GM12878 (cell line): ENCODE measurements around the gene PITPNC1. TPM values are rescaled to one million over a fixed set of nuclear protein-coding genes. Genes with fewer than 3 reads are reported as not detected.

Source experiments
- ATAC-seq: fragments of 200-7000 bp; cut with Tn5 transposase; 3 replicates; pipeline ENCODE4 v1.9.1; 2020; ENCODE audit warnings: mild to moderate bottlenecking, moderate library complexity
- BruUV-seq: library from RNA; stranded (reverse); fragments of 400-500 nt; replicated peaks from 2 replicates; lab custom pipeline; 2021; lab: Mats Ljungman, UMichigan
- CTCF ChIA-PET: fragments of 300-600 bp; sonication (Branson Sonifier 250); formaldehyde crosslinking; extraction: SDS; loops from one replicate; lab custom pipeline; 2021; ENCODE audit warnings: inconsistent platforms; lab: Yijun Ruan, JAX
- POLR2A ChIA-PET: fragments of 350-600 bp; formaldehyde crosslinking; extraction: SDS; loops from one replicate; lab custom pipeline; 2021; ENCODE audit warnings: inconsistent platforms; lab: Charles Lee
- RAD21 ChIA-PET: fragments of 300-600 bp; sonication (Branson Sonifier 250); formaldehyde crosslinking; loops from one replicate; lab custom pipeline; 2023; ENCODE audit warnings: antibody characterized with exemption; ENCODE audit not compliant: unreplicated experiment; lab: Charles Lee
- SMC1A ChIA-PET: fragments of 300-600 bp; sonication (Branson Sonifier 250); formaldehyde crosslinking; loops from one replicate; lab custom pipeline; 2023; ENCODE audit not compliant: unreplicated experiment, uncharacterized antibody; lab: Charles Lee
- DNase-seq: peaks from one replicate; pipeline ENCODE4 v3.0.0-alpha.2; 2011; ENCODE audit warnings: low read depth, low spot score
- FAIRE-seq: peaks from 3 replicates; lab custom pipeline; 2011; peaks lifted over from hg19 to GRCh38; lab: Jason Lieb, UNC
- H2AFZ ChIP-seq: 2 replicates; pipeline ENCODE4 v1.6.0; 2011; ENCODE audit warnings: low read depth, low read length, control low read depth; ENCODE audit not compliant: control insufficient read depth
- H3K27ac ChIP-seq: 2 replicates; pipeline ENCODE4 v1.5.1; 2011; ENCODE audit warnings: control low read depth; ENCODE audit not compliant: control insufficient read depth, insufficient read depth
- H3K27me3 ChIP-seq, 2 experiments: replicated peaks in 1 of 2; 2 replicates each; pipeline versions ENCODE4 v1.6.0 to v1.6.1; 2011; ENCODE audit warnings: low read length in 1 of 2; ENCODE audit not compliant: control insufficient read depth in 2 of 2, insufficient read depth in 2 of 2
- H3K36me3 ChIP-seq, 2 experiments: 2 replicates each; pipeline ENCODE4 v1.5.1; 2011; ENCODE audit warnings: low read length in 1 of 2; ENCODE audit not compliant: control insufficient read depth in 2 of 2, insufficient read depth in 2 of 2
- H3K4me1 ChIP-seq: 2 replicates; pipeline ENCODE4 v1.6.1; 2011; ENCODE audit warnings: mild to moderate bottlenecking, low read length, moderate library complexity, mixed read lengths; ENCODE audit not compliant: control insufficient read depth, insufficient read depth
- H3K4me2 ChIP-seq: 2 replicates; pipeline ENCODE4 v1.6.0; 2011; ENCODE audit warnings: control low read depth; ENCODE audit not compliant: control insufficient read depth, insufficient read depth
- H3K4me3 ChIP-seq: fragments of 200-600 bp; sonication (generic); 2 replicates; pipeline ENCODE4 v1.5.1; 2016
- H3K79me2 ChIP-seq: 2 replicates; pipeline ENCODE4 v1.6.0; 2011; ENCODE audit warnings: low read length; ENCODE audit not compliant: control insufficient read depth, insufficient read depth
- H3K9ac ChIP-seq: 2 replicates; pipeline ENCODE4 v1.8.0; 2011; ENCODE audit warnings: low read length, control low read depth, mixed read lengths; ENCODE audit not compliant: control insufficient read depth, insufficient read depth
- H3K9me3 ChIP-seq: replicated peaks from 3 replicates; pipeline ENCODE4 v1.5.1; 2011; ENCODE audit warnings: mild to moderate bottlenecking, low read length; ENCODE audit not compliant: control insufficient read depth, insufficient read depth
- H4K20me1 ChIP-seq: 2 replicates; pipeline ENCODE4 v1.6.0; 2011; ENCODE audit not compliant: control insufficient read depth, insufficient read depth
- CEBPB ChIP-seq, 2 experiments: fragments of 150-350 bp in 1 of 2; IDR thresholded peaks; 2 replicates each; pipeline ENCODE4 v1.6.1; 2012 to 2014; ENCODE audit warnings: low read depth in 2 of 2, low read length in 2 of 2, borderline replicate concordance in 1 of 2, inconsistent platforms in 1 of 2
- EP300 ChIP-seq, 2 experiments: fragments of 150-350 bp in 1 of 2; IDR thresholded peaks; 2 replicates each; pipeline ENCODE4 v1.6.1; 2011 to 2012; ENCODE audit warnings: low read depth in 2 of 2, low read length in 2 of 2, borderline replicate concordance in 1 of 2, improper control_type of control experiment in 1 of 2, inconsistent platforms in 1 of 2; ENCODE audit not compliant: control insufficient read depth in 1 of 2
- ESRRA ChIP-seq: IDR thresholded peaks from 2 replicates; pipeline ENCODE4 v1.6.1; 2012; ENCODE audit warnings: mild to moderate bottlenecking, low read length, improper control_type of control experiment
- HDAC6 ChIP-seq: fragments of 200-600 bp; sonication (generic); IDR thresholded peaks from one replicate; pipeline ENCODE4 v1.8.0; 2017; ENCODE audit warnings: antibody characterized with exemption; ENCODE audit not compliant: unreplicated experiment
- MAX ChIP-seq: IDR thresholded peaks from 2 replicates; pipeline ENCODE4 v1.6.1; 2012; ENCODE audit warnings: low read depth, low read length, improper control_type of control experiment
- MYC ChIP-seq: IDR thresholded peaks from 2 replicates; pipeline ENCODE4 v1.6.1; 2011; ENCODE audit warnings: mild to moderate bottlenecking, low read length, moderate library complexity, inconsistent platforms; ENCODE audit not compliant: insufficient read depth, insufficient replicate concordance, insufficient read length, severe bottlenecking
- NFYA ChIP-seq: IDR thresholded peaks from 2 replicates; pipeline ENCODE4 v1.6.1; 2011; ENCODE audit warnings: low read depth, mild to moderate bottlenecking, low read length, improper control_type of control experiment, borderline replicate concordance
- PML ChIP-seq: IDR thresholded peaks from 2 replicates; pipeline ENCODE4 v1.6.1; 2012; ENCODE audit warnings: low read length, inconsistent platforms
- RAD21 ChIP-seq: IDR thresholded peaks from 2 replicates; pipeline ENCODE4 v1.6.1; 2011; ENCODE audit warnings: mild to moderate bottlenecking, low read depth, low read length, moderate library complexity; ENCODE audit not compliant: insufficient read depth
- SREBF2 ChIP-seq: IDR thresholded peaks from 2 replicates; pipeline ENCODE4 v1.6.1; 2012; ENCODE audit warnings: mild to moderate bottlenecking, low read length
- TBL1XR1 ChIP-seq: IDR thresholded peaks from 2 replicates; pipeline ENCODE4 v1.6.1; 2012; ENCODE audit warnings: low read depth, low read length, improper control_type of control experiment
- TCF12 ChIP-seq: IDR thresholded peaks from 2 replicates; pipeline ENCODE4 v1.6.1; 2011; ENCODE audit warnings: low read depth, mild to moderate bottlenecking, low read length
- YBX1 ChIP-seq: fragments of 450-650 bp; IDR thresholded peaks from 2 replicates; pipeline ENCODE4 v1.6.1; 2016; ENCODE audit warnings: antibody characterized with exemption
- ZBTB4 ChIP-seq: fragments of 450-650 bp; formaldehyde crosslinking; IDR thresholded peaks from 2 replicates; pipeline ENCODE4 v1.4.0; 2022; ENCODE audit warnings: mild to moderate bottlenecking, moderate library complexity
- ZNF274 ChIP-seq: IDR thresholded peaks from one replicate; pipeline ENCODE4 v1.8.0; 2011; ENCODE audit not compliant: insufficient read length, insufficient read depth
- WGBS: methylation state at CpG from one replicate; pipeline ENCODE4 v1.1.6; 2016; ENCODE audit warnings: low lambda C conversion rate; ENCODE audit not compliant: insufficient replicate concordance, insufficient coverage; ENCODE audit errors: missing lambda C conversion rate; 5-methylcytosine and 5-hydroxymethylcytosine counted together
- in situ Hi-C: fragments of 300-500 bp; cut with MboI; formaldehyde crosslinking; loops from 9 replicates; pipeline ENCODE4 v1.14.3; 2018; ENCODE audit warnings: mixed read lengths
- intact Hi-C: fragments of 100-400 bp; cut with micrococcal nuclease; formaldehyde crosslinking; loops from one replicate; pipeline ENCODE4 v1.14.2; 2022; ENCODE audit not compliant: unreplicated experiment
- polyA plus RNA-seq, 11 experiments: library from polyadenylated mRNA; depleted of rRNA in 4 of 11; unstranded in 6 of 11; stranded (reverse) in 5 of 11; fragments of >200 nt; fragmentation: Nextera tagmentation in 4 of 11; fragmentation: Illumina TruSeq in 1 of 11; extraction: Ambion mirVana in 4 of 11; extraction: Trizol in 1 of 11; gene quantifications; 1 replicate in 1 of 11; 2 replicates in 10 of 11; pipeline versions ENCODE4 v1.2.1 to v1.2.3, GENCODE V29; 2011 to 2016; ENCODE audit warnings: inconsistent platforms in 2 of 11, missing spikeins in 2 of 11, low read depth in 1 of 11
- total RNA-seq, 4 experiments: library from RNA; depleted of rRNA in 3 of 4; stranded (reverse); fragments of >200 nt in 3 of 4; fragmentation: Illumina TruSeq in 1 of 4; extraction: Trizol in 1 of 4; gene quantifications; 2 replicates each; pipeline versions ENCODE4 v1.2.1 to v1.2.3, GENCODE V29; 2013 to 2021

Gene PITPNC1
- total and polyA plus RNA-seq, 10 of the 15 experiments (the other 5 are each of a cell fraction or from before 2014, with no cell fraction given) = 12.2 to 62.4 (median 47.3) TPM

GRCh38 chr17:67400193-67400592 is 23.1 kb downstream of the PITPNC1 start (continued):
- TF ChIP-seq ZBTB4 (CRISPR knock-in tag) = no peak
- no peak for TF ChIP-seq HDAC6
- TF ChIP-seq EP300 (IDR thresholded peaks at IDR 0.05; ENCODE audit: borderline replicate concordance in 1 of 2, control insufficient read depth in 1 of 2, low read depth in 2 of 2, low read length in 2 of 2) = no peak
- no peak for TF ChIP-seq ZNF274
- no peak for TF ChIP-seq TCF12
- no peak for TF ChIP-seq YBX1
- TF ChIP-seq RAD21 = no peak

GRCh38 chr17:67401106-67401505 is 24.0 kb downstream of the PITPNC1 start:
- intact Hi-C loops = no loop called here
- in situ Hi-C loops = no loop called here
- SMC1A ChIA-PET = no interaction called here
- FAIRE-seq = no peak
- 82% methylated on average over 9 of the region's 9 CpGs for WGBS
- CTCF ChIA-PET = interaction anchor here (1.4 kb wide), 1 partner anchor 22 kb away, joined by 4 read pairs; no protein-coding TSS in a partner anchor
- H3K4me1 ChIP-seq = peaks cover 18% of the 10 kb centered on the region
- no peaks in the 10 kb centered on the region for H3K27me3 ChIP-seq
- no TSS peak for BruUV-seq
- POLR2A ChIA-PET = no interaction called here
- no peak overlapping the region for H2AFZ ChIP-seq
- RAD21 ChIA-PET = no interaction called here
- no peak overlapping the region for H3K4me3 ChIP-seq
- no peaks in the 10 kb centered on the region for H4K20me1 ChIP-seq
- no peaks in the 10 kb centered on the region for H3K9me3 ChIP-seq
- no peak overlapping the region for H3K4me2 ChIP-seq
- H3K79me2 ChIP-seq = peaks cover 34% of the 10 kb centered on the region
- no peak for DNase-seq
- H3K27ac ChIP-seq = no peak overlapping the region
- H3K36me3 ChIP-seq = 0 out of 4 replicates have a peak, but pooled peaks cover 0 to 2% of the 10 kb centered on the region in 2 experiments
- no peak overlapping the region for H3K9ac ChIP-seq
- no peak for TF ChIP-seq MYC
- no peak for TF ChIP-seq ESRRA
- TF ChIP-seq TCF12 = no peak
- no peak for TF ChIP-seq MAX
- TF ChIP-seq TBL1XR1 = no peak
- TF ChIP-seq PML = no peak
- no peak for TF ChIP-seq NFYA
- no peak for TF ChIP-seq SREBF2
- TF ChIP-seq CEBPB (IDR thresholded peaks at IDR 0.05; ENCODE audit: borderline replicate concordance in 1 of 2, low read depth in 2 of 2, low read length in 2 of 2) = no peak
- no peak for ATAC-seq
